Uterus (tissue), 2 donors: Measurements from ENCODE around the gene THRAP3.

Experiments
- CTCF ChIP-seq, 4 experiments: fragments of 200-600 bp in 2 of 4; fragments of 450-650 bp in 2 of 4; sonication (generic) in 2 of 4; IDR thresholded peaks; one replicate each; pipeline ENCODE4 v1.5.1; 2016 to 2019; ENCODE audit warnings: antibody characterized with exemption in 4 of 4, mild to moderate bottlenecking in 2 of 4, moderate library complexity in 1 of 4
- POLR2A ChIP-seq, 2 donors: fragments of 450-650 bp; IDR thresholded peaks; one replicate each; pipeline ENCODE4 v1.6.1; 2016; ENCODE audit warnings: antibody characterized with exemption in 2 of 2, mild to moderate bottlenecking in 1 of 2, moderate library complexity in 1 of 2

GRCh38 chr1:36337830-36338229 lies 113.6 kb downstream of the THRAP3 start:
- TF ChIP-seq POLR2A (IDR thresholded peaks at IDR 0.05) (no peak), CTCF (IDR thresholded peaks at IDR 0.05) (no peak)
